Stimulated activated CD4-positive, alpha-beta T cell treated with anti-CD3 and anti-CD28 coated beads, Interleukin-4, amount 100 ng/mL, for 24 hours (primary cell): ENCODE results near the gene ASTN2.
"Not testable (repeated sequence)": the region's sequence is repeated elsewhere in the genome, so short reads cannot be mapped to it uniquely, and the experiment has no call there.

Experiments
- DNase-seq: peaks from one replicate; pipeline ENCODE4 v3.0.0-alpha.2; 2020

ASTN2 gene

DNA sequence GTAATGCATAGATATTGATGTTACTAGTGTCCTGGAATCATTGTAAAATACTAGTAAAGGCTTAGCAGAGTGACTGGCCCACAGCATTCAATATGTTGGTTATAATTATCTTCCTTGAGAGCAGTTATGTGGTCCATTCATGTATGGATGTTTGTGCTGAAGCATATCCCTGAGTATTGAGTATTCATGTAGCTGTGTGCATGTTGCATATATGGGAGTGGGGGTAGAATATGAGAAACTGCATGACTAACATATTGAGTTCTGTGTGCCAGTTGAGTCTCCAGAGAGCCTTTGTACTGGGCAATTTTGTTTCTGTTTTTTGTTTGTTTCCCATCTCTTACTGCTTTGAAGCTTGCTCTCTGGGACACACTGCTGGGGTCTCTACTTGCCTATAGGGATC, 950.4 kb downstream of the ASTN2 start:
- no peak for DNase-seq

DNA sequence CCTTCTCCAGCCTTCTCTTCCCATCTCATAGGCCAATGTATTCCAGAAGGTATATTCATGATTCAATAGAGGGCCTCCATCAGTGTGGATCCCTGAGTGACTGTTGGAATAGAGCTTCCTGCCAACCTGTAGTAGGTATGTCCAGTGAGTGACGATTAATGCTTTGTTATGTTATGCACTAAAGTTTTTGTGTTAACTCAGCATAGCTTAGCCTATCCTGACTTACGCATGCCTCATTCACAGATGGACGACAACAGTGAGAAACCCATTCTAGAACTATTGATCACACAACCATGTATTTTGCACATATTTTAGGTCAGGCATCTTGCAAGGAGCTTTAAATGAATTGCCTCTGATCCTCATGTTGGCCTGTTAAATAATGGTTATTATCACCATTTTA, 953.2 kb downstream of the ASTN2 start:
- DNase-seq, result no peak

DNA sequence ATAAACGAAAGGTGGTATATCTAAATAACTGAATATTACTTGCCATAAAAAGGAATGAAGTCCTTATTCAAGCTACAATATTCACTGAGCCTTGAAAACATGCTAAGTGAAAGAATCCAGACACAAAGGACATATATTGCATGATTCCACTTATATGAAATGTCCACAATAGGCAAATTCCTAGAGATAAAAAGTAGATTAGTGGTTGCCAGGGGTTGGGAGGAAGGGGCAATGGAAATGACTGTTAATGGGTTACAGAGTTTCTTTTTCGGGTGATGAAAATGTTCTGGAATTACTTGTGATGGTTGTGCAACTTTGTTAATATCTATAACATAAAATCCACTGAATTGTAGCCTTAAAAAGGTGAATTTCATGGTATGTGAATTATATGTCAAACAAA, 954.8 kb downstream of the ASTN2 start:
- DNase-seq, result no peak

DNA sequence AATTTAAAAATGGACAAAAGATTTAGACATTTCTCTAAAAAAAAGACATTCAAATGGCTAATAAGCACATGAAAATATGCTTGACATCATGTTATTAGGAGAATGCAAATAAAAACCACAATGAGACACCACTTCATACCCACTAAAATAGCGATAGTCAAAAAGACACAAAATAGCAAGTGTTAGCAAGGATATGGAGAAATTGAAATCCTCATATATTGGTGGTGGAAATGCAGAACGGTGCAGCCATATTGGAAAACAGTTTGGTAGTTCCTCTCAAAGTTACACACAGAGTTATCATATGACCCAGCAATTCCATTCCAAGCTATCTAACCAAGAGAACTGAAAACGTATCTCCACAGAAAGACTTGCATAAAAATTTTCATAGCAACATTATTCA, 955.3 kb downstream of the ASTN2 start:
- no peak for DNase-seq

DNA sequence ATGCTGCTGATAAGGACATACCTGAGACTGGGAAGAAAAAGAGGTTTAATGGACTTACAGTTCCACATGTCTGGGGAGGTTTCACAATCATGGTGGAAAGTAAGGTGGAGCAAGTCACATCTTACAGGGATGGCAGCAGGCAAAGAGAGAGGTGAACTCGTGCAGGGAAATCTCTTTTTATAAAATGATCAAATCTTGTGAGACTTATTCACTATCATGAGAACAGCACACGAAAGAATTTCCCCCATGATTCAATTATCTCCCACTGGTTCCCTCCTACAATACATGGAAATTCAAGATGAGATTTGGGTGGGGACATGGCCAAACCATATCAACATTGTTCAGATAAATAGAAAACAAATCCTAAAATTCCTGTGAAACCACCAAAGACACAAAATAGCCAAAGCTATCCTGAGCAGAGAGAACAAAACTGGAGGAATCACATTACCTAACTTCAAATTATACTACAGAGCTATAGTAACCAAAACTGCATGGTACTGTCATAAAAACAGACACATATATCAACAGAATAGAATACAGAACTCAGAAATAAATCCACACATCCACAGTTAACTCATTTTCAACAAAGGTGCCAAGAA, 958.3 kb downstream of the ASTN2 start:
- no peak for DNase-seq

DNA sequence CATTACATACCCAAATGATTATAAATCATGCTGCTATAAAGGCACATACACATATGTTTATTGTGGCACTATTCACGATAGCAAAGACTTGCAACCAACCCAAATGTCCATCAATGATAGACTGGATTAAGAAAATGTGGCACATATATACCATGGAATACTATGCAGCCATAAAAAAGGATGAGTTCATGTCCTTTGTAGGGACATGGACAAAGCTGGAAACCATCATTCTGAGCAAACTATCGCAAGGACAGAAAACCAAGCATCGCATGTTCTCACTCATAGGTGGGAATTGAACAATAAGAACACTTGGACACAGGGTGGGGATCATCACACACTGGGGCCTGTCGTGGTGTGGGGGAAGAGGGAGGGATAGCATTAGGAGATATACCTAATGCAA, 960.3 kb downstream of the ASTN2 start:
- DNase-seq, result not testable (repeated sequence)

DNA sequence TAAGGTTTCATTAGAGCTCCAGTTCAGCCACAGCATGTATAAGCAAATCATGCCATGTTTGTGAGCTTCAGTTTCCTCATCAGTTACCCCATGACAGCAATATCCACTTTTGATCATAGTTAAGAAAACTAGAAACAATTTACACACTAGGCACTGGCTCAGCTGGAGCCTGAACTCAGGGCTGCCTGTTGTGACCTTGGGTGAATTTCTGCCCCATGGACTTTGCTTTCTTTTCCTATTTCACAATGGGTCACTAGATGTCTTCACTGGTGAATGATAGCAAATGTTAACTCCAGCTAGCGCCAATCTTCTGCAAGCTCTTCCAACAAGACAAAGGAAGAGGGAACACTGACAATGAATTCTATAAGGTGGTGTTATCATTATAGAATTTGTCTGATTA, 961.1 kb downstream of the ASTN2 start:
- DNase-seq, result no peak

DNA sequence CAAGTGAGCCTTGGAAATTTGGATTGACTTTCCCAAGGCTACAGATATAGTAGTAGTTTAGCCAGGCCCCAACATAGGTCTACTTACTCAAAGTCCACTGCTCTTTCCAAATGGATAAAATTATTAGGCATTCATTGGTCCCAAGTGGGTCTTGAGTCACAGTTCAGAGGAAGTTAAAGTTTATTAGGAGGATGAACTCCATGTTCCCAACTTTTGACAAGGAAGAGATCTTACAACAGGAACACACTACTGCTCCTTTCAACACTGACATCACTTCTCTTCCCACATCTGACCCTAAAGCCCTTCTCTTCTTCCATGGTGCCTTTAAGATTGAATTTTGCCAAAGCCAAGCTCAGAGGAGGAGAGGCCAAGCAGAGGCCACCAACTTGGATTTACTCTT, 962.2 kb downstream of the ASTN2 start:
- DNase-seq, result no peak

DNA sequence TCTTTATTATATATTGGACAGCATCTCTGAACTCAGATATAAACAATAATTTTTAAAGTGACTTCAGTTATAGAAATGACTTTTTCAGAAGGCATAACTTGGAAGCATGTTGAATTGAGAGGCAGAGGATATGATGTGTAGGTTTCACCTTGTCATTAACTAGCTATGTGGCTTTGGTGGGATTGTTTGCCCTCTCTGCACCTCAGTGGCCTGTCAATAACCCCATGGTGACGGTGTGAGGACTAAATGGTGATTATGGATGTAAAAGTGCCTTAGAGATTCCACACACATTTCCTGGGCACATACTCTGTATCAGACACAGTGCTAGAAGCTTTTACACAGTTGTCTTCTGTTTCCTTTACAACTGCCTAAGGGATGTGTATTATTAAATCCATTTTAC, 962.6 kb downstream of the ASTN2 start:
- DNase-seq, result no peak

DNA sequence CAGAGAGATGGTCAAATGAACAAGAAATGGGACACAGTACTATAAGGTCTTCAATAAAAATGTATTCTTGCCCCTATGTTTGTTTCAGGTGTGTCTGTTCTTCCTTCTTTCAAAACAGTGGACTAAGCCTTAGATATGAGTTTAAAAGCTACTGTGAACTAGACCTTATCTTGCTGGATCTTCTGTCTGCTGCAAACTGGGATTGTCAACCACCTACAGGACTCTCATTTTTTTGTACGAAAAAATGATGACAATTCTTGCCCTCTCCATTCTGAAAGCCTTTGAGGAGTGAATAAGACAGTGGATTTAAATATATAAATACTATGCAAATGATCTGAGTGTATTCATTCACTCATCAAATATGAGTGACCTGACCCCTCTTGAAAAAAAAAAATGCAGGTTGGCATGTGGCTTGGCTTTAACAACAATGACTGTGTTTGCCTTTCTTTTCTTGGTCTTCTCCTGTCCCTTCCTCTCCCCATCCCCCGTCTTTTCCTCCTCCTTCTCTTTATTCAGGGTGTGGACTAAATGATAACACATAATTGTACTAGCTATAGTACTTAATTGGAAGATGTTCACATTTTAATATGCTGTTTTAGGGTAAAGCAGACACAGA, 963.2 kb downstream of the ASTN2 start:
- DNase-seq, result no peak

DNA sequence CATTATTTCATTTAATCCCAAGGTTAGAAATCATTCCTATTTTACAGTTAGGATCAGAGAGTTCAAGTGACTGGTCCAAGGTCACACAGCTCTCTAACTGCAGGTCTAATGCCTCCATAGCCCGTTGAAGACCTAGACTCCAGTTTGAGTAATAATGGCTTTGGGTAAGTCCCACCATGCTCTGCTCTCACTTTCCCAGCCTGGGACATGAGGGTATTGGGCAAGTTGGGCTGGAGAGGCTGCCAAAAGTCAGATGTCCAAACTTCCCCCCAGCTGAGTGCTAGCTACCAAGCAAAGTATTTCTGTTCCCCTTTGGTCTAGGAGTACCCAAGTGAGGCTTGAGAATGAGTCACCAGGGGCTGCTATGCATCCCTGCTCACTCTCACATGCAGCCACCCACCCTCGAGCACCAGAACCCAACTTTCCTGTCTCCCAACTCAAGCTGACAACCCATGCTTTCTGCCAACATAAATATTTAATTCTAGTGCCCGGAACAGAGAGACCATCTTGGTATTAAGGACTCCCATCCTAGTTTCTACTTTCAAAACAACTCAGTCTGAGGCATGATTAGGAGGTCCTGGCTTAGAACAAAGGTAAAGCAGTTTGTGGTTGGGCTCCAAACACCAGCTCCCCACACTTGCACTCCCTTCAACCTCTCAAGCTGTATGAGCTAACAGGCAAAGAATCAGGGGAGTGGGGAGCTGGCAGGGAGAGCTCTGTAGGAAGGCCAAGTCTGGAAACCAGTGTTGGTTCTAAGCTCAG, 964.3 kb downstream of the ASTN2 start:
- DNase-seq, result no peak

DNA sequence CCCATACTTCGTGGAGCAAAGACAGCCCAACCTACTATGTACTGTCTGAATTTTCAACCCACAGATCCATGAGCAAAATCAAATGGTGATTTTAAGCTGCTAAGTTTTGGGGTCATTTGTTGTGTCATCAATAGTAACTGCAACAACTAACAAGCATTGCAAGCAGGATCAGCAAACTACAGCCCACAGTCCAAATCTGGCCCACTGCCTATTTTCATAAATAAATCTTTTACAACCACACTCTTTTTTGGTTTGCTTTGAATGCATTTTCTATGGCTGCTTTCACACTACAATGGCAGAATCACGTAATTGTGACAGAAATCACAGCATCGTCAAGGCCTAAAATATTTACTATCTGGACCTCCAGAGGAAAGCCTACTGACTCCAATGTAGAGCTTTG, 964.9 kb downstream of the ASTN2 start:
- no peak for DNase-seq

DNA sequence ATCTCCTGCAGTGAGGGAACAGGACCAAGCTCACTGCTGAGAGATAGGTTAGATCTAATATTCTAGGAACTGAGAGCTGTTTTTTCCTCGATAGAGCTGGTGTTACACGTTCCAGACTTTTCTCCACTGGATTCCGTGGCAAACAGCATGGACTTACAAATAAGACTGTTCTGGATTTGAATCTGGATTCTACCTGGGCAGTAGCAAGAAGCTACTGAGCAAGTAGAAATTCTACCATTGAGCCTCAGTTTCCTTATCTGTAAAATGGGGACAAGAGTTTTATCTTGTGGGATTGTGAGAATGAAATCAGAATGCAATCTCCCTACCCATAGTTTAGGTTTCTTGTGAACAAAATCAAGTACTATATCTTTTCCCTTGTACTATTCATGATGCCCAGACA, 966.4 kb downstream of the ASTN2 start:
- DNase-seq, result no peak

DNA sequence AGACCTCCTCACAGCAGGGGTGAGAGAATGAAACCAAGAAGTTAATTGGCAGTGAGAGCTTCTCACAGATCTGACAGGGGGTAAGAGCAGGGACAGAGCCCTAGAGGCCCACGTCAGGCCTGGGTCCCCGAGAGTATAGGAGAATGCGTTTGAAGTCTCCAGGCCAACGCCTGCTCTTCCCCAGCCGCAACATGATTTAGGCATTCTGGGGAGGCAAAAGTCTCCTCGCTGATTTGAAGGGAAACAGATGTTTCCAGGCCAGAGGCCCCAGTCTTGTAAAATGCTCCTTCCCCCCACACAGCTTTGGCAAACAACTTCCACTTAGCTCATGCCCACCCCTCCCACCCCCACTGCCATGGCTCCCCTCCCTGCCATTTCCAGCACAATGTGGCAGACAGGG, 966.9 kb downstream of the ASTN2 start:
- DNase-seq, result no peak

DNA sequence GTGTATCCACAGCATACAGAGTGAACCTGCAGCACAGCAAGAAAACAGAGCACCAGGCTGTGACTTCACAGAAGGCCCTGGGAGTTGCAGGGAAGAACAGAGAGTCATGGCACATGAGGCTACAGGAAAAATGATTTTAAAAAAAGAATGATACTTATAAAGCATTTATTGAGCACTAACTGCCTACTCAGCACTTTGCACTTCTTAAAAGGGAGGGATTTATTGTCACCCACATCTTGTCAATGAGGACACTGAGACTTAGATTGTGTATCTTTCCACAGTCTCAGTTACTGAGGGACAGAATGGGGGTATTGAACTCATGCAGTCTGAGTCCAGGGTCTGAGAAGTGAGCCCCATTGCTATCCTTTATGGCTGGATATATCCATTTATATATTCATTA, 972.3 kb downstream of the ASTN2 start:
- no peak for DNase-seq

DNA sequence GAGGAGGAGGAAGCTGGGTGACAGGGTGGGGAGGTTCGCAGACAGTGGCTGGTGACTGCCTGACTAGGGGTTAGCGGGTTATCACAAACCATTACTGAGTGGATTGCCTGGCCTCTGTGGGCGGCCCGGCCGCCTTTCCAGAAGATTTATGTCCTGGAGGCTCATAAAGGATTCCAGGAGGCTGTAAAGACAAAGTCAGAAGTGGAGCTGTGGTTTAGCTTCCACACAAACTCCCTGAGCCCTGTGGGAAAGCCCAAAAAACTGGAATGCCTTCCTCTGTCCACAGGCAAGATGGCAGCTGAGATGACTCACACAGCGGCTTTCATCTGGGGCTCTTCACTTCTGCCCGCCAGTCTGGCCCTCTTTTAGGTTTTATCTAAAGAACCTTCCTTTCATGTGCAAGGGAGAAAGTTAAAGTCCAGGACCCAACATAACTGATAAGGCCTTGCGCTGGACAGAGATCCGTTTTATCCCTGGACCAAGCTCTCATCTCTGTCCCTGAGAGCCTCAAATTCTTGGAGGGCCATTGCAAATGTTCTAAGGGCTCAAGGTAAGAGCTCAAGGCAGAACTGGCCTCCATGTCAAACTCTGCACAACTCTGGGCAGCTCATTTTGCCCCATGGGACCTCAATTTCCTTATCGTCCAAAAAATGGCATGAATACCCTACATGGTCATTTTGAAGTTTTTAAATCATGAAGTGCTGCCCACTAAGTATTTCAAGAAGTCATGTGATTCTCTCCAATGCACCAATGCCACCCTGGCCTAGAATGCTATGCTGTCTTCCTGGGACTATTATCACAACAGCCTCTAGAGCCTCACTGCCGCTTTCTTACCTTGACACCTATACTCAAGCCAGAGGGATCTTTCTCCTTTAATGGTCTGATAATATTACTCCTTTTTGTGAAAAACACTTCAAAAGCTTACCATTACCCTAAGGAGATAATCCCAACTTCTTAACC, 977.2 kb downstream of the ASTN2 start:
- DNase-seq, result no peak

DNA sequence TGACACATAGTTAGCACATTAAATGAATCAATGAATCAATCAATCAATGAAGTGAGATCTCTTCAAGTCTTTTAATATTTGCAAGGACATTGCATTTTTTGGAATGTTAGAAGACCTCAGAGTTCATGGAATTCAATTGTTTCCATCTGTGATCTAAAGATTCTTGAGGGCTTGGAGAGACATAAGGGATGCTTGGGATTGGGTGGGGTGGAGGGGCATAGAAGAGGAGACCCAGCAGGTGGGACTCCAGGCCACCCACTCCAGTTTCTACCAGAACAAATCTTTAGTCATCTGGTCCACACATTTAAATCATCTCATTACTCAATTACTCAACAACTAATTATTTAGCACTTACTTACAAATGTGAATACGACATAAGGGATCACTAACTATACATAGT, 978.7 kb downstream of the ASTN2 start:
- DNase-seq, result no peak

DNA sequence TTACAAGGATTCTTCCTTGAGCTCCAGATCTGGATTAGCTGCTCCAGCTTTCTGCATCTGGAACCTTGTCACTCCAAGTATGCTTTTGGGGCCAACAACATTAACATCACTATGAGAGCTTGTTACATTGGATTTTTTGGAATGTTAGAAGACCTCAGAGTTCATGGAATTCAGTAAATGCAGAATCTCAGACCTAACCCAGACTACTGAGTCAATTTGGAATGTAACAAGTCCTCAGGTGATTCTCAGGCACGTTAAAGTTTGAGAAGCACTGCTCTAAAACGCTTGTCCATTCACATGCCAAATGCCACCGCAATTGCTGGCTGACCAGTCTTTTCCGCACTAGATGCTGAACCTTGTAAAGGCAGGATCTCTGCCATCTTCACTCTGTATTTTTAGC, 979.2 kb downstream of the ASTN2 start:
- DNase-seq, result no peak

DNA sequence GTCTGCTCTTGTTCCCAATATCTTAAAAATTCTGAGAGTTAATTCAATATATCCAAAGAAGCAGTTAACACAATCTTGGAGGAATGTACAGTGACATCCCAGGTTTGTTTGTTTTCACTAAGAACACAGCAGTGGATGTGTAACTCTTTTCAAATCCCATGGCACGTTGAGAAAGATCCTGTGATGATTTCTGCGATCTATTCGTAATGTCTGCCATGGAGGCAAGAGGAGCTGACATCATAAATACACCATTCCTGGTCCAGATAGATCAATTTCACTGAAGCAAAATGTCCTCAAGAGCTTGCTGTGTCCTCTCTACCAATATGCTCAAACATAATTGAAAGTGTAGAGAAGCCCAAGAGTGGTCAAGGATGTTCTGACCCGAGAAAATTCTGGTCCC, 980.5 kb downstream of the ASTN2 start:
- DNase-seq, result no peak

DNA sequence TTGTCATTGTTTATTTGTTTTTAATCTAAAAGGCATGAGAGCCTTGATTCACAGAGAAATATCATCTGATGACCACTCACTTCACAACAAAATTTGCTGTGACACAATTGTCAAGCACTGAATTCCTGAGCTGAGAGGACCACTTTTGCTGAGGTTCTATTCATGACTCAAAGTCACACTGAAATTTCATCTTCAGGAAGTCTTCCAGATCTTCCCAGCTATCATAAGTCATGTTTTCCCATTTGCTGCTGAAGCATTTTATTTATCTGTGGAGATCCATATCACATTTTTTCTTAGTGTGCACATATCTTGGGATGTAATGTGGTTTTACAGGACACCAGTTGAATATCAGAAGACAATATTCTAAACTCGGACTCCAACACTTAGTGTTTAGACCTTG, 982.8 kb downstream of the ASTN2 start:
- DNase-seq, result no peak

DNA sequence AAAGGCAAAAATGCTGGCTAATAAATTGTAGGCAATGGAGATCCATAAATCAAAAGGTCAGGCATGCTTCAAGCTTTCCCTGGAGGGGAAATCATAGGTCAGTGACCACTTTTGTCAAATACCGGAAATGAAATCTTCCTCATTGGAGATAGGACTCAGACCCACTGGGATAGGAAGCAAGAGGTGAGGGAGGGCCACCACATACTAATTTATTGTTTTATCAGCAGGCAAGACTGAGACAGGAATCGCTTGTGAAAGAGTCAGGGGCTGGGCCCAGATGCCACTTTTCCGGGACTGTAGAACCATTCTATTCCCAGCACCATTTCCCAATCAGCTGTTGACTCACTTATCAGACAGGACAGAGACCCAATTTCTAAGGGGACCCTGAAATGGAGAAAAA, 984.0 kb downstream of the ASTN2 start:
- no peak for DNase-seq

DNA sequence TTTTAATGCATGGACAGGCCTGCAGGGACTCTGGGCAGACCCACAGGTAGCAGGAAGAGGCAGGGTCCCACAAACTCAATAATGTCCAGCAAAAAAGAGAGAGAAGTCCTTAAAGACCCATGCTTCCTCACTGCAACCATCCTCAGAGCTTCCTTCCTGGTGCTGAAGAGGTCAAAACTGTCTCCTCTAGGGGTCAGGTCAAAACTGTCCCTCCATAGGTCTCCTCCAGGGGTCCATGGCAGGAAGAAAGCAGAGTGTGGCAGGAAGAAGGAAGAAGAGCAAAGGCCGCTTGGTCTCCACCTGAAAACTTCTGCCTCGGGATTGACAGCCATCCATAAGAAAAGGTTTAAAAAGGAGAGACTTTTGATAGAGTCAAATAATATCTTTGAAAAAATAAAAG, 989.6 kb downstream of the ASTN2 start:
- no peak for DNase-seq

DNA sequence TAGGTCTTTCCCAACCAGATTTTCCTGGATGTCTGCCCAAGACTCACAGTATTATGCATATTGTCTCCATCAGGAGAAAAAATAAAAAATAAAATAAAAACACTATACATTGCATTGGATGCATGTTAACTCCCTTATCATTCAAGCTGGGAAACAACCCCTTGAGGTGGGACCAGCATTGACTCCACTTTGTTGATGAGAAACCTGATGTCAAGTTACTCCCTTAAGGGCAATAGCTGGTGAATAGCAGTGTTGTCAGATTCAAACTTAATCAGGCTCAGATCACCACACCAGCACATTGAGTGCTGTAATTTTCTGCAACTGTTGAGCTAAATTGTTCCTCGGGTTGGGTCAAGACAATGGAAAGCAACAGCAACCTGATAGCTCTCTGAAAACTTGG, 991.7 kb downstream of the ASTN2 start:
- DNase-seq, result no peak
